Ureter (tissue), 1 donor: ENCODE data around the gene UACA. TPM values are rescaled to one million over a fixed set of nuclear protein-coding genes. Genes with fewer than 3 reads are reported as not detected.
"Not testable (repeated sequence)": the region's sequence is repeated elsewhere in the genome, so short reads cannot be mapped to it uniquely, and the experiment has no call there.

ENCODE experiments used
- DNase-seq: peaks from one replicate; pipeline ENCODE4 v3.0.0-alpha.2; 2020; ENCODE audit warnings: low spot score
- total RNA-seq: library from RNA; stranded (reverse); gene quantifications from one replicate; pipeline ENCODE4 v1.2.4, GENCODE V29; 2023
- donor health status: DM: yes; HTN: yes; CAD: no.

Gene UACA
- total RNA-seq, 1 donor from 2014 or later: 61.8 TPM

DNA sequence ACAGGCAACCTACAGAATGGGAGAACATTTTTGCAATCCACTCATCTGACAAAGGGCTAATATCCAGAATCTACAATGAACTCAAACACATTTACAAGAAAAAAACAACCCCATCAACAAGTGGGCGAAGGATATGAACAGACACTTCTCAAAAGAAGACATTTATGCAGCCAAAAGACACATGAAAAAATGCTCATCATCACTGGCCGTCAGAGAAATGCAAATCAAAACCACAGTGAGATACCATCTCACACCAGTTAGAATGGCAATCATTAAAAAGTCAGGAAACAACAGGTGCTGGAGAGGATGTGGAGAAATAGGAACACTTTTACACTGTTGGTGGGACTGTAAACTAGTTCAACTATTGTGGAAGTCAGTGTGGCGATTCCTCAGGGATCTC lies 100.3 kb downstream of the UACA start:
- not testable (repeated sequence) for DNase-seq

DNA sequence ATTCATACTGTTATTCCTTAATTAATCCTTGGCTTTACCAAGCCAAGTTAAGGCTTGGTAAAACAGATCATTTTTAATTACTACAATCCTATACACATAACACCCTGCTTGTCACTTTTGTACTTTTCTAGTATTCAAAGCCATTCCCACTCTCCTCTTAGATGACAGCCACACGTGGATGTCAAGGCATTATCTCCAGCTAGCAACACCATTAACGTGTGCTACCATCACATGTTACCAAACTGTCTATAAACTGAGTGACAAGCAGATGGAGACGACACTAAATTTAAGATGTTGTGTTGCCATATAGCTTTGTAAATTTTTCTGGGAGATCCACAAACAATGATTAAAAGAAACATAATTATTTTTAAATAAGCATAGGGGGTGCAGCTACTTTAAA lies 103.7 kb downstream of the UACA start:
- DNase-seq: no peak

DNA sequence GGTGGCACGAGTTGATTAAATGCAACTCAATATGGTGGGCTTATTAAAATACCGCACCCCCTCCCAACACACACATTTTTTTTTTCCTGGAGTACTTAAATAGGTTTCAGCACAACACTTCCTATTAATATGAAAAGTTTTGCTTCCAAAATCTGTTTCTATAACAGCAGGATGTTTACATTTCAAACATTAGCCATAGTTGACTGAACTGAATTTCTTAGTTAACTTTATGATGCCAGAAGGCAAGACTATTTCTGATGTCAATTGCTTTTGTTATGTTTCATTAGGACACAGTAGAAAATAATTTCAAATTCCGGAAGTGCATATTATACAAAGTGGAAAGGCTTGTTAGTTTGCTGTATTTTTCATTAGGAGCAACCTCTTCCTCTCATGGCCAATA lies 104.7 kb downstream of the UACA start:
- no peak for DNase-seq

DNA sequence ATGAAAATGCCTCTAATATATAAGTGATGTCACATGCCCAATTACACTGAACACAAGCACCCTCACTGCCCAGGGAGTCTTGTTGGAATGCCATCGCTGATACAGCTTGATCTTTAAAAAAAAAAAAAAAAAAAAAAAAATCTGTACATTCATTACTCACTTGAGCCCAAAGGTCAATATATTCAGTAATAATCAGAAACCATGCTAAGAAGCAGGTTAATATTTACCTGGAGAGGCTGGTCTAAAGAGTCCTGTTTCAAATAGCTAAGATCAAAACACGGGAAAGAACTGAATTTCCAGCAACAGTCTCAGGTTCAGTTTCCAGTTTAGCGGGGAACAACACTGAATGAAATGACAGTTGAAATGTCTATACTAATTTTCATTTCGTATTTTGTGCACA lies 109.9 kb downstream of the UACA start:
- DNase-seq: no peak

DNA sequence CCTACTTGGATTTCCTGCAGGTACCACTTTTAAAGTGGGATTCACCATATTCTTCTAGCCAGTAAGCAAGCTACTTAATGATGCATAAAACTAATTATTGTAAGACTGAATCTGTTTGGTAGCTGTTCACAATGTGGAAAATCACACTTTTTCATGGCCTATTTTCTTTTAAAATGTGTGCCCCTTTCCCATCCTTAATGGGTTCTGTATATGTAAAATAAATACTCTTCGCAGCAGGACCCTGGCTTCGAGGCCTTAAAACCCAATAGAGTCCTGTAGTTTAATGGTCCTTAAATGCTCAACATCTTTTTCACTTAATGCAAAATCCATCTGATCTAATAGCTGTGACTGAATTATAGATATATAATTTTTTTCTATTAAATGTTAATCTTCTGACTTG lies 111.0 kb downstream of the UACA start:
- DNase-seq: no peak

DNA sequence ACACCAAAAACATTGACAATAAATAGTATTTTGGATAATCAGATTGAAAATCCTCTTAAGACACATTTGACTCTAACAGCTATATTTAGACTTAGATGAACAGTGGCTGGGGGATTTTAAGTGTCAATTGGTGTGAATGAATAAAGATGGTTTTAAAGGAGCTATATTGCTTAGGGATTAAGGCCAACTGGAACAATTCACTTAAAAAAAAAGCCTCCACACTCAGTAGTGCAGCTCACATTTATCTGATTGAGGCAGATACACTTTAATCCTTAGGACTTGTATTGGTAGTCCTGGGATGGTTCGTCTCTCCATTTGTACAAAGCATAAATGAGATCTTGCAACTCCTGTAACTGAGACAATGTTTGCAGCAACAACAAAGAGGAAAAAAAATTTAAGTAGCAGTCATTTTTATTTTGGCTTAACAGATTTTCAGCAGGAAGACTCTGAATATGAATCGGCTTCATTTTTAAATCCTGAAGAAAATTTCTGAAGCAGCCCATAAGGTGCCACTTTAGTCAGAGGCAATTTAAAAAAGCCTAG lies 112.0 kb downstream of the UACA start:
- no peak for DNase-seq

DNA sequence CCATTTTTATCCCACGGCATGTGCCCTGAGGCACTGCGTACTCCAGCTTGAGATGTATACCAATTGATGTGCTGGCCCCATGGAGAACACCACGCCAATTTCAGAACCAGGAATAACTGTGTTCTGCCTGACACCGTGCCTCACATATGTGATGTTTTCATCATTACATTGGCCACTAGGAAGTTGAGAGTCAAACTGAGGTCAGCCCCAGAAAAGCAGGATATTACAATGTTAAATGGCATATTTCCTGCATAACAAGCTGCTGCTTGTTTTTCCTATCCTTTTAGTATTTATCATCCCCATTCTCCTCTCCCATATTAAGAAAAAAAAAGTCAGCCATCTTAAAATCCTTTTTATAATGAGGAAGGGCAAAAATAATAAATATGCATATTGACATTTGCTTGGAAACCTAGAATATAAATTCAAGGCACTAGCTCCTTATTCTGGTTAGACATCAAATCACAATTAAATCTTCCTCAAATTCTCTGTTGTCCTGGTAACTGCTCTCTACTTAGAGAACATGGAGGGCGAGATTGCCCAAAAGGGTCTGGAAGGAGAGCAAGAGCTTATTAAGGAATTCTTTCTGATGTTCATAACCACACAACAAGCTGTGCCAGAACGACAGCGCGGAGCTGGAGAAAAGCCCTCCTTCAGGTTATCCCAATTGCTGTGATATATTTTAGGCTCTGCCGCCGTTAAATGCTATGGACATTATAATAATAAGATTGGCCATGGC lies 112.6 kb downstream of the UACA start:
- DNase-seq: no peak

DNA sequence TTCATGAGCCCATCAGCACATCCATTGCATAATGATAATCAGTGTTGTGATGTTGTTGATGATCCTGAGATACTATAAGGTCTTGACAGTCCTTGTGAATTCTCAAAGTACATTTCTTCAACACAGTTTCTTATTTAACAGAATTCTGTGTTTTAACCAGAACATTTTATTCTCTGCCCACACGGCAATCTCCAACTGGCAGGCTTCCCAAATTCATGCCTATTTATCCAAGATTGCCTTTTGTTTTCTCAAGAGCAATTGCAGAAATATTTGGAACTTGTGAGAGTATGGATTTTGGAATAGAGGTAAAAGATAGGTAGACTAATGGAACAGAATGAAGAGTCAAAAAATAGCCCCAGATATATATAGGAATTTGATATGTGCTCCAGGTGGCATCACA lies 116.0 kb downstream of the UACA start:
- no peak for DNase-seq

DNA sequence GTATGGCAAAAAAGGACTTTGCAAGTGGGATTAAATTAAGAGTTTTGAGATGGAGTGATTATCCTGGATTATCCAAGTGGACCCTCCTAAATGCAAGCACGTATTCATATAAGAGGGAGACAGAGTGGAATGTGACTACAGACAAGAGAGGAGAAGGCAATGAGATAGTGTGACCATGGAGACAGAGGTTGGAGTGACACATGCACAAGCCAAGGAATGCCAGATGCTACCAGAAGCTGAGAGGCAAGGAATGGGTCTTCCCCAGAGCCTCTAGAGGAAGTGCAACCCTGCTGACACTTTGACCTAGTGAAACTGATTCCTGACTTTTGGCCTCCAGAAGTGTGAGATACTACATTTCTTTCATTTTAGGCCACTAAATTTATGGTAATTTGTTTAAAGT lies 117.2 kb downstream of the UACA start:
- no peak for DNase-seq

DNA sequence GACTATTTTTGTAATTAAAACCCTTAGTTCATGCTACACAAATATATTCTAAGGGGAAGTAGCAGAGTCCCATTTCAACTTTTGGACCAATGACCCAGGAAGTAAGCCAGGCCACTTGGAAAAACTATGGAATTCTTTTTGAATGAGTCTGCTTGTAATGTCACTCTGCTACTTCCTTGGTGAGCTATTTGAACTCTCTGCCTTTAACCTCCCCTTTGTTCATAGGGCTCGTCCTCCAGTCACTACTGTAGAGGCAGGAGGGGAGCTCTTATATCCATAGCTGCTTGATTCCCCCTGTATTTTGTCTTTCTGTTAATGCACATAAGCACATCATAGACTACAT lies 119.6 kb downstream of the UACA start:
- DNase-seq: no peak

DNA sequence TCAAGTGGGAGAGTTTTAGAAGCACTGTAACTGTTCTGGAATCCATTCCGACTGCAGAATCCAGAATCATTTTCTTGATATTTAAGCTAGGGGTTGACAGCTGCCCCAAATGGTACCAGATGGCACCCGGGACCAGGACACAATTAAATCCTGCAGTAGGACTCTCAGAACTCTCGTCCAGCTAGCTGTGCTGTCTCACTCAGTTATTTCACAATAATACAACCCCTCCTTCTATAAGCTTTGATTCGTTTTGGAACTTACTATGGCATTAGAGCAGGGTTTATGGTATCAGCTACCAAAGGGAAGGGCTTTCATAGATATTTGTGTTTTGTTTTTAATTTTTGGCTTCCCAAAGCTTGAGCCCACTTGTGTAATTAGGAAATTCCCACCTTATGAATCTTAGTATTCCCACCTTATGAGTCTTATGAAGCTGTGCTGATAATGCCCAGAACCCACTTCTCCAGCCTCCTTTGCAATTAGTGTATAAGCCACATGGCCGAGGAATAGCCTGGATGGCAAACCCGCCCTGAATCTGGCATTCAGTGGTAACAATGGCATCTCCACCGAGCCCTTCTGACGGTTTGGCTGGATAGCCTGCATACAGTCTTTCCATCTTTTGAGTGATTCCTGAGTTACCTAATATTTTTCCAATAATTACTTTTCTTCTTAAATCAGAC lies 120.1 kb downstream of the UACA start:
- no peak for DNase-seq

DNA sequence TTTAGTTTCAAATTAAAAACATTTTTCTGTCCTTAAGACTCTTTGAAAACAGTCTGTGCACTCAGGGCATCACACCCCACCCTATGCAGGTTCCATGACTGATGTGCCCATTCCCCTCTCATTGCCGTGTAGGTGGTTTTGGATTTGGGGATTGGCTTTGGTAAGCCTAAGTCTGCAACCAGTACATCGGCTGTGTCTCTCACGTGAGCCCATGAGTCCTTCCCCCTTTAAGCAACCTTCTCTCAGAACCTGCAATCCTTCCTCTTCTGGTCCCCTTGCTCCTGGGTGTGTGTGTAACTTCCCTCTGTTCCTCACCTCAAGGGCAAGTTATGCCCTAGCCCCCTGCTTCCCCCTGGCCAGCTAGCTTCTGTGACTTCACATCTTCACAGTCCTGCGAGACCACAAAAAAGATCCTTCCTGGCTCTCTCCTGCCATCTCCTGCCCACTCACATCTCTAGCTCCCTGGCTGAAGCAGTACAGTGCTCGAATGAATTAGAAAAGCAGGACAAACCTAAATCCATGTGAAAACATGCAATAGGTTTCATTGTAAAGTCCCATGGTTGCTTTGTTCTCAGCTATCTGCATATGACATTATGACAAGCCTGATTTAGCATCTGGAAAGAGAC lies 126.7 kb downstream of the UACA start:
- no peak for DNase-seq

DNA sequence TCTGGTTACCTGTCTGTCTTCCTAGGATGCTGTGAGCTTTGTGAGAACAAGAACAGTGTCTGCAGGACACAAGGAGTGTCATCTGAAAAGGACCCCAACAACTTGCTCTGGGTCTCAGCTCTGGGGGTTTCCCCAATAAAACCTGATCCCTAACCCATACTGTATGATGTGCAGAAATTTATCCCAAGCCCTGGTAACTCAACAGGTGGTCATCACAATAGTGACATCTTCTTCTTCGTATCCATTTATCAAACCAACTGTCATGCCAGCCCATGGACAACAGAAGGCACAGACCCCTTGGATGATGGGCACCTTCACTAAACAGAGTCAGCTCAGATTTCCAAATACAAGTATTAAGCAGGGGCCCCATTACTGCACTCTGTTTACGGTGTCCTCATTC lies 127.5 kb downstream of the UACA start:
- no peak for DNase-seq

DNA sequence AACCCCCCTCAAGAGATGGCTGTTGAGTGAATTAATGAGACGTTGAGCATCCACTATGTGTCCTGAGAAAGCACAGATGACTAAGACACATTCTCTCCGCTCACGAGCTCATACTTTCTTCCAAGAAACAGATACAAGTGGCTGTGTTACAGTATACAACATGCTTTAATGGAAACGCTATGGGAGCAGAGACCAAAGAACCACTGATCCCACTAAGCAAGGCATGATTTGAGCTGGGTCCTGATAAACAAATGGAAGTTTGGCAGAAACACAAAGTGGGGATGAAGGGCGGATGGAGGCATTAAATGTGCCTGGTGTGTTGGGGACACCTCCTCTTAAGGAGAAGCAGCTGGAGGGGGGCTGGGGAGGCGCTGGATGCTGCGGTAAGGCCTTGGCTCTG lies 129.4 kb downstream of the UACA start:
- no peak for DNase-seq

DNA sequence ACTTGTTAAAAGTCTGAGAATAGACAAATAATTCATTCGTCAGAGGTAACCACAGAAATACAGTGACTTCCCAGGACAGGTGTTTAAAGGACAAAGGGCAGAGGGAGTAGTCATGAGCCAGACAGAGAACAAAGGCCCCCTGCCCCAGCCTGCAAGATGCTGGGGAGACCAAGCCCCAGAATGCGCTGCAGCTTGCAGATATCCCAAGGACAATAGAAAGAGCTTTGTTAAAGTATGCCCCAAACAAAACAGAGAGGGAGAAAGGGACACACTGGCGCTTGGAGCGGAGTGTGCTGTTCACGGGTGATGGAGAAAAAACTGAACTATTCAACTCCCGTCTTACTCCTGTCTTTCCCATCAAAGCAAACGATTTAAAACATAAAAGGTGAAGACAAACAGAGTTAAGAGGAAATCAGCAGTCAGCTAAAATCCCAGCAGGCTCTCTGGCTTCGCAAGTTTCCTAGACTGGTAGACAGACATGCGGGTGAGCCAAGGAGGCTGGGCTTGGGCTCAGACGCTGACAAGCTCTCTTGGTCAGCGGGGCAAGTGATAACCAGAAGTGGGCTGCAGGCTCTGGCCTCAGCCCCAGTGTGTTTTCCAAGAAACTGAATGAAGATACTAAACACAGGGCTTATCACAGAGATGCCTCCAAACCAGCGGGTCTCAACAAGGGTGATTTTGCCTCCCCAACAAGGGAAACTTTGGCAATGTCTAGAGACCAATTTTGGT lies 130.1 kb downstream of the UACA start:
- no peak for DNase-seq

DNA sequence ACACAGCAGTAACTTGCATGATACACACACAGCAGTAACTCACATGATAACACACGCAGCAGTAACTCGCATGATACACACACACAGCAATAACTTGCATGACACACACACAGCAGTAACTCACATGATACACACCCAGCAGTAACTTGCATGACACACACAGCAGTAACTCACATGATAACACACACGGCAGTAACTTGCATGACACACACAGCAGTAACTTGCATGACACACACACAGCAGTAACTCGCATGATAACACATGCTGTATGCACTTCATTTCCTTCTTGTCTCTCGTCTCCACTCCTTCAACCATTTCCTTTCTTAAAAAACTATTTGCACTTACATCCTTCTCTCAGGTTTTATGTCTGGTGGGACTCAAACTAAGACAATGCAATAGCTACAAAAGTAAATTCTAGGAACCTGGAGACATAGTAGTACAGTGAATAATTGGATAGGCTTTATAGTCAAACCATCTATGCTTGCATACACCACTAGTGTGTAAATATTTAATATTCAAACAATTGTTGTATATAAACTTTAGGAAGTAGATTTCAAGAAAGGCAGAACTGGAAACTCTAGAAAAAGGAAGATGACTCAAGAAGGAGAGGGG lies 130.8 kb downstream of the UACA start:
- no peak for DNase-seq

DNA sequence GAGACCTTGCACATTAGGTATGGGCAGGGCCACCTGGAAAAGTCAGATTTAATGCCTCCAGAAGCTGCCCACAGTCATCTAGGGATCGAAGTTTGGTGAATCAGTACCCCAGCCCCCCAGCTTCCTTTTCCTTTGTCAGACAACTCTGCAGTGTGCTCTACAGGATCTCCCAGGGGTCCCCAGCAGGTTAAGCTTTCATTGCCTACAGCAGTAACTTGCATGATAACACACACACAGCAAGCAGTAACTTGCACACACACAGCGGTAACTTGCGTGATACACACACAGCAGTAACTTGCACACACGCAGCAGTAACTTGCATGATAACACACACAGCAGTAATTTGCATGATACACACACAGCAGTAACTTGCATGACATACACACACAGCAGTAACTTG lies 131.3 kb downstream of the UACA start:
- no peak for DNase-seq

DNA sequence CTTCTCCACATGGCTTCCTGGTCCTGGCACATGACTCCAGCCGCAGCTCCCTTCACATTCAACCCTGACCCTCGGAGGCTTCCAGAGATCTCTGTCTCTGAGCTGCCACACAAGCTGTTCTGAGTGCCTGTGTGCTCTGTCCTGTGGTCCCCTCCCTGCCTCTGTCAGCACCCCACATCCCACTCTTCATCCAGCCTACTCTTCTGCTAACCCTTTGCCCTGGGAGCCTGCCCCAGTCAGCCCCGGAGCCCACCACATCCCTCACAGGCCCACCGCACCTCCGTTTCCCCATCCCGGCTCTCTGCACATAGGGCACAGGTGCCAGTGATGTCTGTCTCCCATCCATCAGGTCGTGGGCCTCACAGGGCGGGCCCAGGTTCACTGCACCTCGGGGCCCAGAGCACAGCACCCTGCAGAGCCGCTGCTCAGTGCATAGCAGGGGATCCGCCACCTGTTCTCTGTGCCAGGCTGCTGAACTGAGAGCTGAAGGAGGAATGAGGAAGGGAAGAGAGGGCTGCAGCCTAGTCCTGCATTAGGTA lies 133.6 kb downstream of the UACA start:
- no peak for DNase-seq

DNA sequence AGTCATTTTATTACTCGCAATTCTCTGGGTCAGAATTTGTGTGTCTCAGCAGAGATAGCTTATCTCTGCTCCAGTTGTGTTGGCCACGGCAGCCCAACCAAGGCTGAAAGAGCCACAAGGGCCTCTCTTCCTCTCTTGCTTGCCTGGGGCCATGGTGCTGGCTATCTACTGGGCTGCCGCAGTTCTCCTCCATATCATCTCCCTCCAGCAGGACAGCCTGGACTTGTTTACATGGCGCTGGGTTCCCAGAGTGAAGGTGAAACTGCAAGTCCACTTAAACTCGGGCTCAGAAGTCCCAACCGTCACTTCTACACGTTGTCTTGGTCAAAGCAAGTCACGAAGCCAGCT lies 134.8 kb downstream of the UACA start:
- DNase-seq: no peak

DNA sequence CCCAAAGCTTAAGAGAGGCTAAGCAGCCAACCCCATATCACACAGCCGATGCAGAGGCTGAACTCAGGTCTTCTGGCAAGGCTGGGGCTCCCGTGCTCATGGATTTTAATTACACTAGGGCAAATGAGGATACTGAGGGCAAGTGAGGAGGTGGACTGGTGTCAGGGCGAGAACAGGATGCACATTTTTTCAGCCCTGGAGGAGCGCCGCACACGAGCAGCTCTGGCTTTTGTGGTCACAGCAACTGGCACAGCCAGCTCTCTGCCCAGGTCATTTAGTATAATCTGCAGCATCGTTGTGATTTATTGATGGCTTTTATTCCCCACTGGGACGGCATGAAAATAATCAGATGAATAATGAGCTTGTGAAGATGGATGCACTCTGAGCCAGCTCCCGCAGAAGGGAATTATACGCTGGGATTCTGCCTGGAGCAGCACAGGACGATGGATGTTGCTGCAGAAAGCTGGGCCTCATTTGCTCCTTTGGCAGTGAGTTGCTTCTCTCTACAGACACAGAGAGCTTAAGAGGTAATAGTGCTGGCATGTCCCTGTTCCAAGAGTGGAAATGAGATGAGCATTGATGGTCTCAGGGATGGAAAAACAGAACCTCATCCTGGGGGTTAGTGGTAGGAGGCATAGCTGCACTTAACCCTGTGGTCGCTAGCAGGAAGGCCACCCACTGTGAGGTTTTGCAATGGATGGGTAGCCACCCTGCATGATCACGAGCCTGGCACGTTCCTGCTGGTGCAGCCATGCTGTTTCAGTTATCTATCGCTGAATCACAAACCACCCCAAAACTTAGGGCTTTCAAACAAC lies 135.4 kb downstream of the UACA start:
- no peak for DNase-seq

DNA sequence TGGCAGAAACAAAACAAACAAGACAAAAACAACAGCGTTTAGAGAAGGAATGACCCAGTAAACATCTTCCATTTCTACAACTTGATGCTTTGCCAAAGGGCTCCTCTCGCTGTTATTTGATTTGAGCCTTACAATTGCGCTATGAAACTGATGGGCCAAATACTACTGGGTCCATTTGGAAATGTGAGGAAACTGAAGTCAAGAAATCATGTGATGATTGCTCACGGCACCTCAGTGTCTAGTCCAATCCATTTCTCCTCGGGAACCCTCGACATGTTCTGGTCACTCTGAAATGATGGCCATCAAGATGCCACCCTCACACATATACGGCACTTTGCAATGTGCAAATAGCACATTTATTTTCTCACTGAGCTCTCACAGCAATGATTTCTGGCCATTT lies 136.0 kb downstream of the UACA start:
- no peak for DNase-seq
